H1 (cell line): ENCODE data around the gene RBM47. TPM values are rescaled to one million over a fixed set of nuclear protein-coding genes. Genes with fewer than 3 reads are reported as not detected.

Experiments used
- CTCF ChIA-PET: fragments of 300-600 bp; sonication (Branson Sonifier 250); formaldehyde crosslinking; loops from one replicate; lab custom pipeline; 2021; ENCODE audit not compliant: partially characterized antibody; lab: Charles Lee
- POLR2A ChIA-PET: fragments of 300-600 bp; sonication (Branson Sonifier 250); formaldehyde crosslinking; loops from one replicate; lab custom pipeline; 2021; ENCODE audit warnings: inconsistent platforms; ENCODE audit not compliant: partially characterized antibody; lab: Charles Lee
- DNase-seq, 2 experiments: peaks; one replicate each; pipeline versions ENCODE4 v3.0.0 to v3.0.0-alpha.2; 2010 to 2022; ENCODE audit warnings: low spot score in 2 of 2, low read depth in 1 of 2, mixed read lengths in 1 of 2
- FAIRE-seq: peaks from 2 replicates; lab custom pipeline; 2011; peaks lifted over from hg19 to GRCh38; lab: Jason Lieb, UNC
- H2AFZ ChIP-seq: 2 replicates; pipeline ENCODE4 v1.8.1; 2012; ENCODE audit warnings: low read length, inconsistent platforms
- H2AK5ac ChIP-seq: 2 replicates; pipeline ENCODE4 v1.6.1; 2013; ENCODE audit warnings: low read depth, low read length
- H2BK120ac ChIP-seq: replicated peaks from 2 replicates; pipeline ENCODE3; 2013; ENCODE audit warnings: low read depth, low read length, inconsistent platforms
- H2BK12ac ChIP-seq: 2 replicates; pipeline ENCODE4 v1.6.1; 2013; ENCODE audit warnings: low read depth, low read length
- H2BK15ac ChIP-seq: 2 replicates; pipeline ENCODE4 v1.6.1; 2013; ENCODE audit warnings: low read length
- H2BK20ac ChIP-seq: 2 replicates; pipeline ENCODE4 v1.6.1; 2013; ENCODE audit warnings: low read length
- H2BK5ac ChIP-seq: 2 replicates; pipeline ENCODE4 v1.6.1; 2013; ENCODE audit warnings: low read depth, low read length
- H3K14ac ChIP-seq: 2 replicates; pipeline ENCODE4 v1.6.1; 2013; ENCODE audit warnings: inconsistent platforms; ENCODE audit not compliant: insufficient read length
- H3K18ac ChIP-seq: 2 replicates; pipeline ENCODE4 v1.6.1; 2013; ENCODE audit warnings: low read length; ENCODE audit errors: extremely low read depth
- H3K23ac ChIP-seq: 2 replicates; pipeline ENCODE4 v1.6.1; 2013; ENCODE audit warnings: inconsistent platforms; ENCODE audit not compliant: insufficient read length
- H3K23me2 ChIP-seq: 2 replicates; pipeline ENCODE4 v1.6.1; 2013; ENCODE audit warnings: low read depth, low read length
- H3K27ac ChIP-seq: 2 replicates; pipeline ENCODE4 v1.6.1; 2011; ENCODE audit warnings: low read depth, low read length, inconsistent platforms
- H3K27me3 ChIP-seq, 4 experiments: replicated peaks in 1 of 4; 1 replicate in 1 of 4; 2 replicates in 3 of 4; pipeline versions ENCODE4 v1.6.1 to v1.8.1; 2011 to 2013; ENCODE audit warnings: low read length in 3 of 4, mild to moderate bottlenecking in 3 of 4, inconsistent platforms in 2 of 4, mixed read lengths in 2 of 4, moderate library complexity in 1 of 4; ENCODE audit not compliant: control insufficient read depth in 3 of 4, insufficient read depth in 3 of 4; ENCODE audit errors: extremely low read depth in 1 of 4
- H3K36me3 ChIP-seq, 4 experiments: 2 replicates each; pipeline versions ENCODE4 v1.6.1 to v1.8.1; 2011 to 2013; ENCODE audit warnings: mild to moderate bottlenecking in 4 of 4, low read length in 3 of 4, moderate library complexity in 2 of 4, control low read depth in 1 of 4, inconsistent platforms in 1 of 4; ENCODE audit not compliant: insufficient read depth in 4 of 4, control insufficient read depth in 2 of 4
- H3K4ac ChIP-seq: replicated peaks from 2 replicates; pipeline ENCODE3; 2013; ENCODE audit warnings: low read length, low read depth, mixed read lengths, inconsistent platforms; ENCODE audit not compliant: insufficient read length
- H3K4me1 ChIP-seq, 4 experiments: replicated peaks in 1 of 4; 1 replicate in 1 of 4; 2 replicates in 3 of 4; pipeline versions ENCODE4 v1.6.1 to v1.8.1; 2011 to 2013; ENCODE audit warnings: low read length in 3 of 4, inconsistent platforms in 2 of 4, mixed read lengths in 1 of 4; ENCODE audit not compliant: insufficient read depth in 4 of 4, control insufficient read depth in 3 of 4
- H3K4me2 ChIP-seq, 2 experiments: 2 replicates each; pipeline versions ENCODE4 v1.6.1 to v1.8.1; 2011 to 2013; ENCODE audit warnings: low read depth in 2 of 2, low read length in 2 of 2, control low read depth in 1 of 2, inconsistent platforms in 1 of 2, mild to moderate bottlenecking in 1 of 2; ENCODE audit not compliant: insufficient read depth in 1 of 2
- H3K4me3 ChIP-seq, 4 experiments: fragments of 200-600, 300-600 bp in 1 of 4; sonication (generic), shearing (Covaris generic), sonication (Bioruptor Twin) in 1 of 4; 2 replicates each; pipeline versions ENCODE4 v1.5.1 to v1.8.1; 2011 to 2016; ENCODE audit warnings: low read length in 4 of 4, low read depth in 3 of 4, control low read depth in 2 of 4, inconsistent platforms in 2 of 4, mild to moderate bottlenecking in 2 of 4, mixed read lengths in 1 of 4, moderate library complexity in 1 of 4; ENCODE audit not compliant: insufficient read depth in 2 of 4; ENCODE audit errors: extremely low read depth in 1 of 4
- H3K56ac ChIP-seq: replicated peaks from 2 replicates; pipeline ENCODE3; 2013; ENCODE audit warnings: low read depth, mild to moderate bottlenecking, mixed read lengths, low read length, inconsistent platforms; ENCODE audit not compliant: insufficient read length
- H3K79me1 ChIP-seq: 2 replicates; pipeline ENCODE4 v1.6.1; 2013; ENCODE audit warnings: low read depth, low read length, control low read depth
- H3K79me2 ChIP-seq, 2 experiments: 2 replicates each; pipeline versions ENCODE4 v1.6.1 to v1.8.1; 2012 to 2013; ENCODE audit warnings: low read length in 2 of 2, mild to moderate bottlenecking in 2 of 2, inconsistent platforms in 1 of 2; ENCODE audit not compliant: insufficient read depth in 2 of 2, control insufficient read depth in 1 of 2
- H3K9ac ChIP-seq, 4 experiments: replicated peaks in 1 of 4; 1 replicate in 1 of 4; 2 replicates in 3 of 4; pipeline versions ENCODE4 v1.6.1 to v1.8.1; 2011 to 2013; ENCODE audit warnings: low read depth in 3 of 4, low read length in 3 of 4, control low read depth in 2 of 4, mild to moderate bottlenecking in 2 of 4, moderate library complexity in 2 of 4, inconsistent platforms in 1 of 4; ENCODE audit errors: extremely low read depth in 1 of 4
- H3K9me3 ChIP-seq, 2 experiments: 2 replicates each; pipeline versions ENCODE4 v1.6.1 to v1.8.1; 2012 to 2013; ENCODE audit warnings: mild to moderate bottlenecking in 2 of 2, moderate library complexity in 2 of 2, control low read depth in 1 of 2, inconsistent platforms in 1 of 2, low read depth in 1 of 2, low read length in 1 of 2, mixed read lengths in 1 of 2; ENCODE audit not compliant: insufficient read depth in 2 of 2
- H4K20me1 ChIP-seq, 2 experiments: replicated peaks in 1 of 2; 2 replicates each; pipeline versions ENCODE3 to v1.8.1; 2011 to 2013; ENCODE audit warnings: inconsistent platforms in 2 of 2, low read length in 2 of 2, mild to moderate bottlenecking in 1 of 2; ENCODE audit not compliant: insufficient read depth in 2 of 2, control insufficient read depth in 1 of 2
- H4K5ac ChIP-seq: 2 replicates; pipeline ENCODE4 v1.6.1; 2013; ENCODE audit warnings: low read length, low read depth, mixed read lengths, inconsistent platforms; ENCODE audit not compliant: insufficient read length
- H4K8ac ChIP-seq: 2 replicates; pipeline ENCODE4 v1.8.0; 2013; ENCODE audit warnings: mild to moderate bottlenecking, moderate library complexity, low read length, inconsistent platforms; ENCODE audit not compliant: insufficient read depth; ENCODE audit errors: extremely low read depth
- H4K91ac ChIP-seq: replicated peaks from 2 replicates; pipeline ENCODE3; 2013; ENCODE audit warnings: low read length, mixed read lengths, inconsistent platforms; ENCODE audit not compliant: insufficient read length
- CTBP2 ChIP-seq: IDR thresholded peaks from 2 replicates; pipeline ENCODE4 v1.7.0; 2011; ENCODE audit warnings: borderline replicate concordance, mild to moderate bottlenecking, moderate library complexity, mixed read lengths, low read length; ENCODE audit not compliant: insufficient read depth, insufficient read length
- PHF8 ChIP-seq: fragments of 200-600 bp; sonication (generic); conservative IDR thresholded peaks from 2 replicates; pipeline ENCODE4 v1.7.1; 2012; ENCODE audit warnings: low read depth, mild to moderate bottlenecking, inconsistent platforms, low read length, moderate library complexity
- RAD21 ChIP-seq, 2 experiments: IDR thresholded peaks in 1 of 2; conservative IDR thresholded peaks in 1 of 2; 2 replicates each; pipeline ENCODE4 v1.6.1; 2011; ENCODE audit warnings: low read depth in 2 of 2, low read length in 2 of 2, improper control_type of control experiment in 1 of 2, inconsistent platforms in 1 of 2, mild to moderate bottlenecking in 1 of 2, moderate library complexity in 1 of 2
- RBBP5 ChIP-seq: IDR thresholded peaks from 2 replicates; pipeline ENCODE4 v1.7.1; 2012; ENCODE audit warnings: low read depth, mild to moderate bottlenecking, inconsistent platforms, low read length, moderate library complexity, borderline replicate concordance
- RFX5 ChIP-seq: IDR thresholded peaks from 2 replicates; pipeline ENCODE4 v1.6.1; 2011; ENCODE audit warnings: low read depth, low read length, improper control_type of control experiment, borderline replicate concordance
- SIN3A ChIP-seq, 2 experiments: IDR thresholded peaks in 1 of 2; conservative IDR thresholded peaks in 1 of 2; 2 replicates each; pipeline ENCODE4 v1.6.1; 2011 to 2012; ENCODE audit warnings: low read length in 2 of 2, improper control_type of control experiment in 1 of 2, low read depth in 1 of 2, mild to moderate bottlenecking in 1 of 2
- SIRT6 ChIP-seq: IDR thresholded peaks from one replicate; pipeline ENCODE4 v1.7.1; 2012; ENCODE audit warnings: low read length, inconsistent platforms
- SP2 ChIP-seq: IDR thresholded peaks from 2 replicates; pipeline ENCODE4 v1.6.1; 2012; ENCODE audit warnings: mild to moderate bottlenecking, low read length, inconsistent platforms
- TAF7 ChIP-seq: optimal IDR thresholded peaks from 2 replicates; pipeline ENCODE3; 2011; ENCODE audit warnings: low read depth, mild to moderate bottlenecking, inconsistent platforms, low read length, moderate library complexity, borderline replicate concordance
- TCF12 ChIP-seq: IDR thresholded peaks from 2 replicates; pipeline ENCODE4 v1.6.1; 2011; ENCODE audit warnings: low read depth, mild to moderate bottlenecking, low read length
- TEAD4 ChIP-seq: IDR thresholded peaks from 2 replicates; pipeline ENCODE4 v1.6.1; 2012; ENCODE audit warnings: low read depth, low read length, inconsistent platforms, mixed read lengths
- WGBS, 2 experiments: shearing (Covaris generic) in 1 of 2; methylation state at CpG; one replicate each; pipeline versions ENCODE4 v1.1.6 to v1.1.7; 2013 to 2015; ENCODE audit warnings: low lambda C conversion rate in 2 of 2, mixed read lengths in 2 of 2, inconsistent platforms in 1 of 2, low coverage in 1 of 2, missing lambda C conversion rate in 1 of 2; ENCODE audit not compliant: insufficient replicate concordance in 2 of 2, insufficient coverage in 1 of 2, insufficient read length in 1 of 2; ENCODE audit errors: extremely low coverage in 1 of 2, missing lambda C conversion rate in 1 of 2; 5-methylcytosine and 5-hydroxymethylcytosine counted together
- polyA plus RNA-seq, 7 experiments: library from polyadenylated mRNA; depleted of rRNA in 3 of 7; stranded (reverse) in 5 of 7; unstranded in 2 of 7; fragments of >200 nt in 5 of 7; fragments of 200-250 nt in 2 of 7; gene quantifications; 1 replicate in 5 of 7; 2 replicates in 1 of 7; 4 replicates in 1 of 7; pipeline versions ENCODE4 v1.2.1 to v1.2.3, GENCODE V29; 2011 to 2013; ENCODE audit warnings: missing spikeins in 2 of 7, mixed read lengths in 2 of 7
- total RNA-seq: library from RNA; stranded (reverse); fragmentation: NEBNext Ultra II Directional; extraction: Animal tissue kit (Norgen Biotek cat#: 25700); gene quantifications from 2 replicates; pipeline ENCODE4 v1.2.1, GENCODE V29; 2021

Gene RBM47
- total and polyA plus RNA-seq, 2 of the 8 experiments (the other 6 are each of a cell fraction or from before 2014, with no cell fraction given) = 42.8 to 78.9 TPM

GRCh38 chr4:40559585-40560465 is 69.8 kb downstream of the RBM47 start:
- WGBS, 2 experiments = 91% methylated on average over 5 of the region's 5 CpGs; no CpG with 5 or more reads in 1 of the 2 experiments
- Histone ChIP-seq H3K4ac (no peak overlapping the region), H3K23me2 (no peaks in the 10 kb centered on the region), H3K9me3 (no peaks in the 10 kb centered on the region), H4K91ac (no peak overlapping the region), H4K20me1 (peaks cover 0 to 9% of the 10 kb centered on the region in 2 experiments), H2AK5ac (no peak overlapping the region), H3K9ac (no peak overlapping the region), H2BK5ac (no peak overlapping the region), H3K36me3 (no peaks in the 10 kb centered on the region), H3K18ac (no peak overlapping the region), H3K56ac (no peak overlapping the region), H3K4me3 (no peak overlapping the region), H3K4me1 (peaks cover 2 to 7% (median 3%) of the 10 kb centered on the region in 4 experiments; a peak in 4 of 7 replicates), H3K23ac (no peak overlapping the region), H3K27me3 (no peaks in the 10 kb centered on the region), H2BK20ac (no peak overlapping the region), H2BK120ac (no peak overlapping the region), H3K27ac (no peak overlapping the region), H3K79me2 (peaks cover 3 to 68% of the 10 kb centered on the region in 2 experiments; a peak in 2 of 4 replicates), H2BK15ac (no peak overlapping the region), H2BK12ac (no peak overlapping the region), H3K4me2 (no peak overlapping the region), H3K79me1 (peaks cover 6% of the 10 kb centered on the region; the same call in 1 of the 2 replicates), H4K5ac (no peak overlapping the region), H3K14ac (no peak overlapping the region), H4K8ac (no peak overlapping the region), H2AFZ (no peak overlapping the region)
- POLR2A ChIA-PET = interaction anchor here (0.7 kb wide), 1 partner anchor 19 kb away, joined by 3 read pairs; no protein-coding TSS in a partner anchor
- DNase-seq (no peak), FAIRE-seq (no peak)
- CTCF ChIA-PET = interaction anchor here (0.6 kb wide), 2 partner anchors 235 to 330 kb away, joined by 3 read pairs; no protein-coding TSS in a partner anchor
- no peak for TF ChIP-seq SIN3A (conservative IDR thresholded peaks at IDR 0.05 in 1 of 2, IDR thresholded peaks at IDR 0.05 in 1 of 2; ENCODE audit: low read depth in 1 of 2, low read length in 2 of 2)
- no peak for TF ChIP-seq SIRT6
- TF ChIP-seq TAF7 = no peak
- no peak for TF ChIP-seq PHF8
- TF ChIP-seq TCF12 = no peak
- TF ChIP-seq RFX5 = no peak
- TF ChIP-seq CTBP2 = no peak
- no peak for TF ChIP-seq TEAD4
- TF ChIP-seq RBBP5 = no peak
- TF ChIP-seq SP2 = no peak
- no peak for TF ChIP-seq RAD21 (IDR thresholded peaks at IDR 0.05 in 1 of 2, conservative IDR thresholded peaks at IDR 0.05 in 1 of 2; ENCODE audit: low read depth in 2 of 2, low read length in 2 of 2)
